Measurements from ENCODE around the gene ILK. TPM values are rescaled to one million over a fixed set of nuclear protein-coding genes. Genes with fewer than 3 reads are reported as not detected.

Gene ILK
- total and polyA plus RNA-seq, 2 of the 13 experiments (the other 11 are each of a cell fraction or from before 2014, with no cell fraction given): 70.3 to 108 TPM

DNA sequence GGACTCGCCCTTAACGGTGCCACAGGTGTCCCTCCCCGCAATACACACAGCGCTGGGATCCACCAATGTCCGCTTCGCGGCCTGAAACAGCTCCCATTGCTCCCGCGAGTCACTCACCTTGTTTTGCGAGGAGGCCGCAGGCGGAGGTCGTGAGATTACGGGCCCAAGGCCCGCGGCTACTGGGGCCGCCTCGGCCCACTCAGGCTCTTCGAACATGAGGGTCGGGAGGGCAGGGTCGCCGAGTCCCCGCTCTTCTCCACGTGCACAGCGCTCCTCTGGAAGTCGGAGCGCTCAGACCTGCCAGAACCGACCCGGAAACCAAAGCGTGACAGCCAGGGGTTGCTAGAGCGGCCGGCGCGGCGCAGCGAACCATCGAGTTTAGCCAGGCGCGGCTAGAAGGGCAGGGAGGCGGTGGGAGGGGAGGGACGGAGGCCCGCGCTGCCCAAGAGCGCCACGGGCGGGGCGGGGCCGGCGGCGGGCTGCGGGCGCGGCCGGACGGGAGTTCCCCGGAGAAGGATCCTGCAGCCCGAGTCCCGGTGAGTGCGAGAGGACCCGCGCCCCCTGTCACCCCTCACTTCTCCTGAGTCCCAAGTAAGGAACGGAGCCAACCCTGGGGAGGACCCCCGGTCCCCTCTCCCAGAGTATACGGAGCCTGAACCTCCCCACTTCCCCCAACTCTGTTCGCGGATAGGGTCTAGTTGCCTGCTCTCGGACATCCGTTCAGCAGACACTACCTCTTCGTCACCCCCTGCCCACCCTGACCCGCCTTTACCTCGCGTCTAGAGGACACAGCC is at the start of gene ILK, which contains the start of gene RRP8 (continued):
- TF ChIP-seq, protein P1, sequence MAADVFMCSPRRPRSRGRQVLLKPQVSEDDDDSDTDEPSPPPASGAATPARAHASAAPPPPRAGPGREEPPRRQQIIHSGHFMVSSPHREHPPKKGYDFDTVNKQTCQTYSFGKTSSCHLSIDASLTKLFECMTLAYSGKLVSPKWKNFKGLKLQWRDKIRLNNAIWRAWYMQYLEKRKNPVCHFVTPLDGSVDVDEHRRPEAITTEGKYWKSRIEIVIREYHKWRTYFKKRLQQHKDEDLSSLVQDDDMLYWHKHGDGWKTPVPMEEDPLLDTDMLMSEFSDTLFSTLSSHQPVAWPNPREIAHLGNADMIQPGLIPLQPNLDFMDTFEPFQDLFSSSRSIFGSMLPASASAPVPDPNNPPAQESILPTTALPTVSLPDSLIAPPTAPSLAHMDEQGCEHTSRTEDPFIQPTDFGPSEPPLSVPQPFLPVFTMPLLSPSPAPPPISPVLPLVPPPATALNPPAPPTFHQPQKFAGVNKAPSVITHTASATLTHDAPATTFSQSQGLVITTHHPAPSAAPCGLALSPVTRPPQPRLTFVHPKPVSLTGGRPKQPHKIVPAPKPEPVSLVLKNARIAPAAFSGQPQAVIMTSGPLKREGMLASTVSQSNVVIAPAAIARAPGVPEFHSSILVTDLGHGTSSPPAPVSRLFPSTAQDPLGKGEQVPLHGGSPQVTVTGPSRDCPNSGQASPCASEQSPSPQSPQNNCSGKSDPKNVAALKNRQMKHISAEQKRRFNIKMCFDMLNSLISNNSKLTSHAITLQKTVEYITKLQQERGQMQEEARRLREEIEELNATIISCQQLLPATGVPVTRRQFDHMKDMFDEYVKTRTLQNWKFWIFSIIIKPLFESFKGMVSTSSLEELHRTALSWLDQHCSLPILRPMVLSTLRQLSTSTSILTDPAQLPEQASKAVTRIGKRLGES (CRISPR knock-in tag; IDR thresholded peaks at IDR 0.05; ENCODE audit: borderline replicate concordance): no peak
- no peak for TF ChIP-seq JDP2 (CRISPR knock-in tag; IDR thresholded peaks at IDR 0.05; ENCODE audit: borderline replicate concordance)
- TF ChIP-seq NCOA1 (CRISPR knock-in tag; IDR thresholded peaks at IDR 0.05): no peak
- TF ChIP-seq SIN3B (IDR thresholded peaks at IDR 0.05; ENCODE audit: low read length): peak; percentile 44; the same call in 1 of the 2 replicates
- TF ChIP-seq TBX2 (CRISPR knock-in tag; IDR thresholded peaks at IDR 0.05; ENCODE audit: borderline replicate concordance): peak; percentile 77; the same call in 1 of the 2 replicates
- no peak for TF ChIP-seq NONO (IDR thresholded peaks at IDR 0.05)
- peak; percentile 95; the same call in 1 of the 2 replicates for TF ChIP-seq NONO (CRISPR knock-in tag; conservative IDR thresholded peaks at IDR 0.05)
- no peak for TF ChIP-seq RBAK (CRISPR knock-in tag; IDR thresholded peaks at IDR 0.05)
- TF ChIP-seq, protein P2, sequence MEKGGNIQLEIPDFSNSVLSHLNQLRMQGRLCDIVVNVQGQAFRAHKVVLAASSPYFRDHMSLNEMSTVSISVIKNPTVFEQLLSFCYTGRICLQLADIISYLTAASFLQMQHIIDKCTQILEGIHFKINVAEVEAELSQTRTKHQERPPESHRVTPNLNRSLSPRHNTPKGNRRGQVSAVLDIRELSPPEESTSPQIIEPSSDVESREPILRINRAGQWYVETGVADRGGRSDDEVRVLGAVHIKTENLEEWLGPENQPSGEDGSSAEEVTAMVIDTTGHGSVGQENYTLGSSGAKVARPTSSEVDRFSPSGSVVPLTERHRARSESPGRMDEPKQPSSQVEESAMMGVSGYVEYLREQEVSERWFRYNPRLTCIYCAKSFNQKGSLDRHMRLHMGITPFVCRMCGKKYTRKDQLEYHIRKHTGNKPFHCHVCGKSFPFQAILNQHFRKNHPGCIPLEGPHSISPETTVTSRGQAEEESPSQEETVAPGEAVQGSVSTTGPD (CRISPR knock-in tag; IDR thresholded peaks at IDR 0.05): no peak
- peak; percentile 85 for TF ChIP-seq ZNF788 (CRISPR knock-in tag; IDR thresholded peaks at IDR 0.05; ENCODE audit: borderline replicate concordance)
- no peak for TF ChIP-seq ZNF496 (CRISPR knock-in tag; IDR thresholded peaks at IDR 0.05; ENCODE audit: insufficient replicate concordance)
- no peak for TF ChIP-seq SMARCC2 (IDR thresholded peaks at IDR 0.05)
- TF ChIP-seq ZNF142 (CRISPR knock-in tag; IDR thresholded peaks at IDR 0.05): no peak
- TF ChIP-seq SRF (IDR thresholded peaks at IDR 0.05; ENCODE audit: low read depth, low read length): peak; percentile 6; the same call in 1 of the 2 replicates
- peak; percentile 44 for TF ChIP-seq MED8 (CRISPR knock-in tag; IDR thresholded peaks at IDR 0.05; ENCODE audit: insufficient replicate concordance)
- peak in 1 of 2 experiments; percentile 93; a peak in 2 of 4 replicates for TF ChIP-seq KLF16 (CRISPR knock-in tag; IDR thresholded peaks at IDR 0.05)
- TF ChIP-seq DRAP1 (CRISPR knock-in tag; IDR thresholded peaks at IDR 0.05): peak; percentile 70
- TF ChIP-seq SP4 (CRISPR knock-in tag; IDR thresholded peaks at IDR 0.05): peak; percentile 95
- TF ChIP-seq ZBTB21 (CRISPR knock-in tag; IDR thresholded peaks at IDR 0.05): no peak; the same call in 1 of the 2 replicates
